CD4-positive, alpha-beta memory T cell (primary cell): ENCODE results near the gene HOXD10. TPM values are rescaled to one million over a fixed set of nuclear protein-coding genes. Genes with fewer than 3 reads are reported as not detected.

ENCODE experiments used
- CTCF ChIA-PET: fragments of 350-600 bp; sonication (Branson Sonifier 250); formaldehyde crosslinking; loops from one replicate; lab custom pipeline; 2021; ENCODE audit warnings: inconsistent platforms; ENCODE audit not compliant: partially characterized antibody; lab: Charles Lee
- POLR2A ChIA-PET: fragments of 350-600 bp; sonication (Branson Sonifier 250); formaldehyde crosslinking; loops from one replicate; lab custom pipeline; 2021; ENCODE audit not compliant: partially characterized antibody; lab: Charles Lee
- DNase-seq, 5 donors: peaks; one replicate each; pipeline versions ENCODE4 v3.0.0 to v3.0.0-alpha.2; 2020 to 2022; ENCODE audit warnings: mixed read lengths in 1 of 5
- H3K27ac ChIP-seq: one replicate; pipeline ENCODE4 v1.7.0; 2013; ENCODE audit warnings: low read depth, low read length
- H3K27me3 ChIP-seq: 2 replicates; pipeline ENCODE4 v1.7.0; 2013; ENCODE audit warnings: mild to moderate bottlenecking, low read length, moderate library complexity; ENCODE audit not compliant: insufficient read depth
- H3K36me3 ChIP-seq: 2 replicates; pipeline ENCODE4 v1.7.0; 2013; ENCODE audit warnings: mild to moderate bottlenecking, low read length, moderate library complexity; ENCODE audit not compliant: insufficient read depth
- H3K4me1 ChIP-seq: 2 replicates; pipeline ENCODE4 v1.7.0; 2013; ENCODE audit warnings: mild to moderate bottlenecking, low read length, moderate library complexity; ENCODE audit not compliant: insufficient read depth
- H3K4me3 ChIP-seq, 2 donors: one replicate each; pipeline ENCODE4 v1.7.0; 2013; ENCODE audit warnings: low read length in 2 of 2, mild to moderate bottlenecking in 1 of 2
- H3K9me3 ChIP-seq, 2 donors: one replicate each; pipeline ENCODE4 v1.7.0; 2013; ENCODE audit warnings: low read length in 2 of 2, control low read depth in 1 of 2; ENCODE audit not compliant: control insufficient read depth in 1 of 2
- H3K27ac Mint-ChIP-seq, 7 donors: one replicate each; pipeline ENCODE4 v1.8.0; 2020 to 2021; ENCODE audit warnings: mixed read lengths in 7 of 7, mild to moderate bottlenecking in 6 of 7, inconsistent platforms in 3 of 7, moderate library complexity in 3 of 7
- H3K27me3 Mint-ChIP-seq, 2 donors: one replicate each; pipeline ENCODE4 v1.8.0; 2020 to 2021; ENCODE audit warnings: mixed read lengths in 2 of 2
- H3K36me3 Mint-ChIP-seq, 2 donors: one replicate each; pipeline ENCODE4 v1.8.0; 2020 to 2021; ENCODE audit warnings: mixed read lengths in 2 of 2, inconsistent platforms in 1 of 2, mild to moderate bottlenecking in 1 of 2
- H3K4me1 Mint-ChIP-seq, 4 donors: one replicate each; pipeline ENCODE4 v1.8.0; 2020 to 2021; ENCODE audit warnings: mixed read lengths in 4 of 4, mild to moderate bottlenecking in 1 of 4
- H3K4me3 Mint-ChIP-seq, 8 donors: one replicate each; pipeline ENCODE4 v1.8.0; 2020 to 2021; ENCODE audit warnings: mixed read lengths in 8 of 8, mild to moderate bottlenecking in 7 of 8, moderate library complexity in 6 of 8, inconsistent platforms in 3 of 8
- H3K9me3 Mint-ChIP-seq, 8 donors: one replicate each; pipeline ENCODE4 v1.8.0; 2020 to 2021; ENCODE audit warnings: mixed read lengths in 8 of 8, mild to moderate bottlenecking in 5 of 8, inconsistent platforms in 3 of 8, moderate library complexity in 1 of 8
- intact Hi-C: fragments of 100-400 bp; cut with micrococcal nuclease; formaldehyde crosslinking; loops from one replicate; pipeline ENCODE4 v1.15.1; 2023
- polyA plus RNA-seq, 2 donors: library from polyadenylated mRNA; unstranded; fragments of 300-500 nt; fragmentation: Illumina TruSeq; gene quantifications; one replicate each; pipeline ENCODE4 v1.2.3, GENCODE V29; 2021
- total RNA-seq, 2 experiments: library from RNA; stranded (reverse); gene quantifications; one replicate each; pipeline ENCODE4 v1.2.3, GENCODE V29; 2021

The HOXD10 gene
- total and polyA plus RNA-seq, 4 experiments from 2014 or later = not detected

- Histone ChIP-seq H3K4me3 (no peak within 1 kb of the TSS), H3K36me3 (no peaks in the 10 kb centered on the region), H3K27ac (no peak within 1 kb of the TSS), H3K4me1 (peaks cover 9% of the 10 kb centered on the region), H3K9me3 (no peaks in the 10 kb centered on the region), H3K27me3 (peaks cover 91% of the 10 kb centered on the region)
- peak in 1 of 5 donors; percentile 28 for DNase-seq
- Mint-ChIP-seq H3K9me3 (peaks cover 0 to 80% (median 53%) of the 10 kb centered on the region in 8 donors), H3K27ac (peak within 1 kb of the TSS in 6 of 7 donors; percentile 53 to 96 (median 86)), H3K27me3 (peaks cover 58 to 66% of the 10 kb centered on the region in 2 donors), H3K4me3 (peak within 1 kb of the TSS in 7 of 8 donors; percentile 36 to 78 (median 61)), H3K36me3 (peaks cover 0 to 13% of the 10 kb centered on the region in 2 donors), H3K4me1 (peaks cover 4 to 44% (median 16%) of the 10 kb centered on the region in 4 donors)
- intact Hi-C loops = no loop called here
- ChIA-PET POLR2A (no interaction called here), CTCF (no interaction called here)
Observed at GRCh38 chr2:176083796-176084261, 32.7 kb upstream of the HOXD10 start, which contains the start of gene EVX2. TSS of gene EVX2 (minus strand) at chr2:176083962. CDS start at chr2:176083776, 186 bp downstream.

DNA sequence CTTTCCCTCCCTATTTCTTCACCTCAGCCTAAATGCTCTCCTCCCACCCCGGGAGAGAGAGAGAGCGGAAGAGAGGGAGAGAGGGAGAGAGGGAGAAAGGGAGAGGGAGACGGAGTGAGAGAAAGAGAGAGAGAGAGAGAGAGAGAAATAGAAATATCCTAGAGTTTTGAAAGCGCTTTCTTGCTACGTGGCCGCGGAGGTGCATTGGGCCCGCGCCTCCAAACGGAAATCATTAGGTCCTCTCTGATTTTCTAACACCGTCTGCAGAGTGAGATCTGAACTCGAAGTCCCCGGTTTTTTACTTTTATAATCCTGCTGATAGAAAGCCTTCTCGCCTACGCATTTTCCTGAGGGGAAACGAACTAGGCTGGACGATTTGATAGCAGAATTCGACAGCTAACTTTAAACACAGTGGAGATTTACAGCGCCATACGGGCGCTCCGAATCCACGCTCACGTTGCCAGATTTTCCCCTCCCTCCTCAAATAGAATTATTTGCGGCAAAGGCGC is 31.9 kb upstream of the HOXD10 start:
- H3K4me3 ChIP-seq = no peak overlapping the region
- H3K27ac ChIP-seq = no peak overlapping the region
- intact Hi-C loops = no loop called here
- H3K36me3 ChIP-seq = no peaks in the 10 kb centered on the region
- ChIA-PET CTCF (interaction anchor here (1.6 kb wide), 1 partner anchor 12 kb away, joined by 7 read pairs; no protein-coding TSS in a partner anchor), POLR2A (interaction anchor here (1.1 kb wide), 1 partner anchor 12 kb away, joined by 3 read pairs; no protein-coding TSS in a partner anchor)
- Mint-ChIP-seq H3K4me3 (peak overlapping the region in 6 of 8 donors; percentile 22 to 78 (median 45)), H3K9me3 (peaks cover 0 to 72% (median 51%) of the 10 kb centered on the region in 8 donors), H3K27me3 (peaks cover 60 to 65% of the 10 kb centered on the region in 2 donors), H3K27ac (peak overlapping the region in 6 of 7 donors; percentile 39 to 96 (median 68)), H3K4me1 (peaks cover 1 to 42% (median 11%) of the 10 kb centered on the region in 4 donors), H3K36me3 (peaks cover 0 to 15% of the 10 kb centered on the region in 2 donors)
- DNase-seq = no peak
- no peaks in the 10 kb centered on the region for H3K9me3 ChIP-seq
- peaks cover 9% of the 10 kb centered on the region for H3K4me1 ChIP-seq
- H3K27me3 ChIP-seq = peaks cover 91% of the 10 kb centered on the region

DNA sequence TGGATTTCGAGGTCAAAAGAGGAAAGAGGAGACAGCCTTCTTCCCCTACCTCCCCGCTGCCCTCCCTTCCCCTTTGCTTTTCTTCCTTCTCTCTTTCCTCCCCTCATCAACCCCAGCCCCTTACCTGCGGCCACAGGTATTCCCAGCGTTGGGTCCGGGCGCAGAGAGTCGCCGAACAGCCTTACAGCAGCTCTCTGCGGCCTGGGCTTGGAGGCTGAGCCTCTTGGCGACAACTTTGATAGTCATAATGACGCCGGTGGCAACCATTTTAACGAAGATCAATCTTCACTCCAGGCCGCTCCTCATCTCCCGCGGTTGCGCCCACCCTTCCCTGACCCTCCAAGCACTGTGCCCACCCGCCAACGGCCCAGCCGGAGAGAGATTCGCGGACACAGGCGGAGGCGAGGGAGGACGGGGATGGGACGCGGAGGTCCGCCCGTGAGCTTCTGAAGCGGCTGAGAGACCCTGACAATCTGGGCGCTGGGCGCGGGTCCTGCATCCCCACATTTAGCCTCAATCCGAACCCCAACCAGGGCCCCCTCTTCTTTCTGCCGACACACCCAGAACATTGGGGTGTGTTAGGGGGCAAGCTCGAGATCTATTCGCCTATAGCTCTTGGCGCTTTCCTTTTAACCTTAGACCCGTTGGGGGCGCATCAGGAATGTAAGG is 31.3 kb upstream of the HOXD10 start:
- H3K9me3 ChIP-seq = no peaks in the 10 kb centered on the region
- H3K27me3 ChIP-seq = peaks cover 94% of the 10 kb centered on the region
- ChIA-PET POLR2A (interaction anchor here (1.1 to 1.2 kb wide), 2 partner anchors 11 to 25 kb away, joined by 3 read pairs; no protein-coding TSS in a partner anchor), CTCF (interaction anchor here (1.0 to 1.6 kb wide), 2 partner anchors 12 to 395 kb away, joined by 3 to 7 read pairs; no protein-coding TSS in a partner anchor)
- H3K4me1 ChIP-seq = peaks cover 9% of the 10 kb centered on the region
- H3K27ac ChIP-seq = no peak overlapping the region
- no peak overlapping the region for H3K4me3 ChIP-seq
- H3K4me3 Mint-ChIP-seq = peak overlapping the region in 3 of 8 donors; percentile 5 to 50 (median 46)
- H3K27ac Mint-ChIP-seq = peak overlapping the region in 4 of 7 donors; percentile 18 to 91 (median 81)
- peaks cover 0 to 73% (median 52%) of the 10 kb centered on the region in 8 donors for H3K9me3 Mint-ChIP-seq
- H3K36me3 Mint-ChIP-seq = peaks cover 0 to 15% of the 10 kb centered on the region in 2 donors
- DNase-seq = peak in 1 of 5 donors; percentile 28
- peaks cover 62 to 71% of the 10 kb centered on the region in 2 donors for H3K27me3 Mint-ChIP-seq
- H3K4me1 Mint-ChIP-seq = peaks cover 1 to 46% (median 11%) of the 10 kb centered on the region in 4 donors
- no peaks in the 10 kb centered on the region for H3K36me3 ChIP-seq
- intact Hi-C loops = no loop called here

- H3K9me3 ChIP-seq = no peaks in the 10 kb centered on the region
- H3K27ac ChIP-seq = no peak overlapping the region
- no peak for DNase-seq
- peaks cover 1 to 49% (median 10%) of the 10 kb centered on the region in 4 donors for H3K4me1 Mint-ChIP-seq
- intact Hi-C loops = no loop called here
- H3K4me1 ChIP-seq = peaks cover 9% of the 10 kb centered on the region
- no peaks in the 10 kb centered on the region for H3K36me3 ChIP-seq
- peak overlapping the region in 6 of 7 donors; percentile 30 to 91 (median 58) for H3K27ac Mint-ChIP-seq
- ChIA-PET CTCF (interaction anchor here (1.0 to 1.6 kb wide), 2 partner anchors 11 to 396 kb away, joined by 3 to 7 read pairs; no protein-coding TSS in a partner anchor), POLR2A (interaction anchor here (1.1 to 1.2 kb wide), 2 partner anchors 10 to 24 kb away, joined by 3 read pairs; no protein-coding TSS in a partner anchor)
- peaks cover 0 to 13% of the 10 kb centered on the region in 2 donors for H3K36me3 Mint-ChIP-seq
- H3K27me3 Mint-ChIP-seq = peaks cover 67 to 78% of the 10 kb centered on the region in 2 donors
- H3K4me3 Mint-ChIP-seq = peak overlapping the region in 5 of 8 donors; percentile 5 to 36 (median 18)
- H3K9me3 Mint-ChIP-seq = peaks cover 0 to 71% (median 52%) of the 10 kb centered on the region in 8 donors
- no peak overlapping the region for H3K4me3 ChIP-seq
- peaks cover 96% of the 10 kb centered on the region for H3K27me3 ChIP-seq
Observed at GRCh38 chr2:176085861-176086771, 30.5 kb upstream of the HOXD10 start.

DNA sequence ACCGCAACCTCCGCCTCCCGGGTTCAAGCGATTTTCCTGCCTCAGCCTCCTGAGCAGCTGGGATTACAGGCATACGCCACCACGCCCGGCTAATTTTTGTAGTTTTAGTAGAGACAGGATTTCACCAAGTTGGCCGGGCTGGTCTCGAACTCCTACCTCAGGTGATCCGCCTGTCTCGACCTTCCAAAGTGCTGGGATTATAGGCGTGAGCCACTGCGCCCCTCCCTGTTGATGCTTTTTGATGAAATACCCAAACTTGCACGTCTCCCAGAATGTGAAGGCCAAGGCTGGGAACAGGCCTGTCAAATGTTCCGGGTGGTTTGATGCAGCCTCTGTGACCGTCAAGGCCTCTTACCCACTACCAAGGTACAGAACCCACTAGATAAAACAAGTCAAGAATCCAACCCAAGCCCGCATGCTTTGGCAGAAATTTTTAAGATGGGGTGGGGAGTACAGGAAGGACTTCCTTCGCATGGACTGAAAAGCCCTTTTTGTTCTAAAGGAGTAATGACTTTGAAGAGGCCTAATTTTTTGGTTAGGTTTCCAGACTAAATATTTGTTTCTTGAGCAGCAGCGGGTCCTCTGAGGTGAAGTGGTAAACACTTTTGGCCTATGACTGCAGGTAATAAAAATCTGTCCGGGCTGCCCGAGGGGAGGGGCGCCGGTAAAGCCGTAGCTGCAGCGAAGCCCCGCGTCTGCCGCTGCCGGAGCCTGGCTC is 29.1 kb upstream of the HOXD10 start:
- CTCF ChIA-PET = no interaction called here
- H3K9me3 Mint-ChIP-seq = peaks cover 0 to 64% (median 50%) of the 10 kb centered on the region in 8 donors

More for the DNA sequence above, 29.1 kb upstream of the HOXD10 start:
- Histone ChIP-seq H3K36me3 (no peaks in the 10 kb centered on the region), H3K27ac (no peak overlapping the region), H3K9me3 (no peaks in the 10 kb centered on the region), H3K4me3 (no peak overlapping the region), H3K4me1 (peaks cover 9% of the 10 kb centered on the region), H3K27me3 (peaks cover 93% of the 10 kb centered on the region)
- POLR2A ChIA-PET = no interaction called here
- peaks cover 7 to 9% of the 10 kb centered on the region in 2 donors for H3K36me3 Mint-ChIP-seq
- H3K4me3 Mint-ChIP-seq = peak overlapping the region in 6 of 8 donors; percentile 44 to 79 (median 68)
- peaks cover 6 to 61% (median 16%) of the 10 kb centered on the region in 4 donors for H3K4me1 Mint-ChIP-seq
- DNase-seq = no peak
- intact Hi-C loops = loop anchor here (1.0 to 2.0 kb wide), 2 partner anchors 9 to 397 kb away; no protein-coding TSS in a partner anchor
- peak overlapping the region in 5 of 7 donors; percentile 29 to 91 (median 57) for H3K27ac Mint-ChIP-seq
- peaks cover 74 to 81% of the 10 kb centered on the region in 2 donors for H3K27me3 Mint-ChIP-seq
